ENCODE data around the gene IL5RA. TPM values are rescaled to one million over a fixed set of nuclear protein-coding genes. Genes with fewer than 3 reads are reported as not detected.

Gene IL5RA
- total and polyA plus RNA-seq, 10 of the 15 experiments (the other 5 are each of a cell fraction or from before 2014, with no cell fraction given) = 0.04 to 0.53 (median 0.14) TPM; not detected in 6

DNA sequence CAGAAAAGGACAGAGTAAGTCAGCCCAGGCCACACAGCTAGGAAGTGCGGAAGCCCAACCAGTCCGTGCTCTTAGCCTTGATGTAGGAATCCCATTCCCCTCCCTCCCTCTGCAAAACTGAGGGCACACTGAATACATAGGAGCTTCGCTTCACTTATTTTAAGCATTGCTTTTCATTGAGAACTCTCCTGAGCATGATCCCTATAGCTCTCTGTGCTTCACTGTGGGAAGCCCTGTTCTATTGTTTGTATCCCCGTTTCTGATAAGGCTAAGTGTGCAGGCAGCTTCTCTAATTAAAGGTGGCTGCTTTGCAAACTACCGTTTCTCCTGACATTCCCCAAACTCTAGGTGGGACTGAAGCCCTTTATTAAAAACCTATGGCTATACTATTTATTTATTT is 29.9 kb downstream of the IL5RA start:
- Histone ChIP-seq H3K4me3 (no peak overlapping the region), H2AFZ (ENCODE audit: control insufficient read depth, low read depth, low read length) (no peak overlapping the region), H3K27ac (ENCODE audit: control insufficient read depth, insufficient read depth) (no peak overlapping the region), H3K79me2 (ENCODE audit: control insufficient read depth, insufficient read depth, low read length) (no peaks in the 10 kb centered on the region), H3K4me1 (ENCODE audit: control insufficient read depth, insufficient read depth, low read length) (peaks cover 17% of the 10 kb centered on the region), H4K20me1 (ENCODE audit: control insufficient read depth, insufficient read depth) (no peaks in the 10 kb centered on the region), H3K36me3 (ENCODE audit: control insufficient read depth in 2 of 2, insufficient read depth in 2 of 2, low read length in 1 of 2) (no peaks in the 10 kb centered on the region), H3K4me2 (ENCODE audit: control insufficient read depth, insufficient read depth) (no peak overlapping the region), H3K9ac (ENCODE audit: control insufficient read depth, insufficient read depth, low read length) (no peak overlapping the region), H3K27me3 (replicated peaks in 1 of 2; ENCODE audit: control insufficient read depth in 2 of 2, insufficient read depth in 2 of 2, low read length in 1 of 2) (no peaks in the 10 kb centered on the region), H3K9me3 (replicated peaks; ENCODE audit: control insufficient read depth, insufficient read depth, low read length) (no peaks in the 10 kb centered on the region; the same call in 2 of the 3 replicates)
- ChIA-PET SMC1A (ENCODE audit: uncharacterized antibody, unreplicated experiment) (interaction anchor here (0.9 kb wide), 1 partner anchor 9 kb away, joined by 3 read pairs; no protein-coding TSS in a partner anchor), CTCF (no interaction called here), POLR2A (no interaction called here), RAD21 (ENCODE audit: unreplicated experiment) (no interaction called here)
- in situ Hi-C loops (cut with MboI) = no loop called here
- DNase-seq (ENCODE audit: low read depth, low spot score) (no peak), FAIRE-seq (no peak), ATAC-seq (no peak)
- BruUV-seq (replicated peaks) = no TSS peak
- intact Hi-C loops (cut with micrococcal nuclease; ENCODE audit: unreplicated experiment) = no loop called here
- WGBS (ENCODE audit: insufficient coverage, insufficient replicate concordance, low lambda C conversion rate, missing lambda C conversion rate) = 86% methylated on average over 5 of the region's 5 CpGs
- TF ChIP-seq ZNF217 (IDR thresholded peaks at IDR 0.05) (no peak), SRF (IDR thresholded peaks at IDR 0.05; ENCODE audit: low read depth in 2 of 2, low read length in 2 of 2) (no peak), ZNF687 (IDR thresholded peaks at IDR 0.05) (no peak), JUND (IDR thresholded peaks at IDR 0.05; ENCODE audit: low read depth, low read length) (no peak), STAT1 (conservative IDR thresholded peaks at IDR 0.05) (no peak), SUPT20H (IDR thresholded peaks at IDR 0.05; ENCODE audit: borderline replicate concordance, control insufficient read depth, low read depth, low read length) (no peak), RELA (IDR thresholded peaks at IDR 0.05; ENCODE audit: borderline replicate concordance, partially characterized antibody) (no peak), ESRRA (IDR thresholded peaks at IDR 0.05; ENCODE audit: low read length) (no peak), GABPA (IDR thresholded peaks at IDR 0.05; ENCODE audit: low read depth) (no peak), CBX5 (IDR thresholded peaks at IDR 0.05; ENCODE audit: low read depth) (no peak), ZNF274 (IDR thresholded peaks at IDR 0.05; ENCODE audit: insufficient read depth, insufficient read length) (no peak), NFYB (IDR thresholded peaks at IDR 0.05; ENCODE audit: insufficient read depth, low read depth, low read length) (no peak), FOXK2 (IDR thresholded peaks at IDR 0.05) (no peak), ZBTB11 (CRISPR knock-in tag; IDR thresholded peaks at IDR 0.05) (no peak)
- TF ChIP-seq, protein P1, sequence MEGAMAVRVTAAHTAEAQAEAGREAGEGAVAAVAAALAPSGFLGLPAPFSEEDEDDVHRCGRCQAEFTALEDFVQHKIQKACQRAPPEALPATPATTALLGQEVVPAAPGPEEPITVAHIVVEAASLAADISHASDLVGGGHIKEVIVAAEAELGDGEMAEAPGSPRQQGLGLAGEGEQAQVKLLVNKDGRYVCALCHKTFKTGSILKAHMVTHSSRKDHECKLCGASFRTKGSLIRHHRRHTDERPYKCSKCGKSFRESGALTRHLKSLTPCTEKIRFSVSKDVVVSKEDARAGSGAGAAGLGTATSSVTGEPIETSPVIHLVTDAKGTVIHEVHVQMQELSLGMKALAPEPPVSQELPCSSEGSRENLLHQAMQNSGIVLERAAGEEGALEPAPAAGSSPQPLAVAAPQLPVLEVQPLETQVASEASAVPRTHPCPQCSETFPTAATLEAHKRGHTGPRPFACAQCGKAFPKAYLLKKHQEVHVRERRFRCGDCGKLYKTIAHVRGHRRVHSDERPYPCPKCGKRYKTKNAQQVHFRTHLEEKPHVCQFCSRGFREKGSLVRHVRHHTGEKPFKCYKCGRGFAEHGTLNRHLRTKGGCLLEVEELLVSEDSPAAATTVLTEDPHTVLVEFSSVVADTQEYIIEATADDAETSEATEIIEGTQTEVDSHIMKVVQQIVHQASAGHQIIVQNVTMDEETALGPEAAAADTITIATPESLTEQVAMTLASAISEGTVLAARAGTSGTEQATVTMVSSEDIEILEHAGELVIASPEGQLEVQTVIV (IDR thresholded peaks at IDR 0.05; ENCODE audit: borderline replicate concordance, partially characterized antibody) = no peak

Measured in GM12878 (cell line).